ENCODE results near the gene EFHD2.

DNA sequence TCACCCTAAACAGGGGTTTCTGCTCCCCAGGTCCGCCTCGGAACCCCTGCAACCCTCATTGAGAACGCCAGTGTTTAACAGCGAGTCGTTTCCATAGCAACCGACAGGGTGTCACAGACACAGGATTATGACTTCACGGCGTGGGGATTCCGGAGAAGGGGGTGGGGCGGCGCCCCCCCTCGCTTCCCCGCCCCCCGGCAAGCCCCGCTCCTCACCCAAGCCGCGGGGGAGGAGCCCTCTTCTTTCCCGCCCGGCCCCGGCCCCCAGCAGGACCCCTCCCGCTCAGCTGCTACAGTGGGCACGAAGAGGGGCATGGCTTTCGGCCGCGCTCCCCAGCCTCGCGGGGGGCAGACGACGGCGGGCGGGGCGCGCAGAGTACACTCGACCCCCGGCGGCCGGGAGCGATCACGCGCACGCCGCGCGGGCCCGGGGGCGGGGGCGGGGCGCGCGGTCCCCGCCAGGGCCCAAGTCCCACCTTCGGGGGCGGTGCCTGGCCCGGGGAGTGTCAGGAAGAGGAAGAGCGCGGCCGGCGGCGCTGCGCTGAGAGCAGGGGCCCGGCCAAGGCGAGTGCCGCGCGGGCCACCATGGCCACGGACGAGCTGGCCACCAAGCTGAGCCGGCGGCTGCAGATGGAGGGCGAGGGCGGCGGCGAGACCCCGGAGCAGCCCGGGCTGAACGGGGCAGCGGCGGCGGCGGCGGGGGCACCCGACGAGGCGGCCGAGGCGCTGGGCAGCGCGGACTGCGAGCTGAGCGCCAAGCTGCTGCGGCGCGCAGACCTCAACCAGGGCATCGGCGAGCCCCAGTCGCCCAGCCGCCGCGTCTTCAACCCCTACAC, at the start of gene EFHD2:
- TF ChIP-seq, protein P1, sequence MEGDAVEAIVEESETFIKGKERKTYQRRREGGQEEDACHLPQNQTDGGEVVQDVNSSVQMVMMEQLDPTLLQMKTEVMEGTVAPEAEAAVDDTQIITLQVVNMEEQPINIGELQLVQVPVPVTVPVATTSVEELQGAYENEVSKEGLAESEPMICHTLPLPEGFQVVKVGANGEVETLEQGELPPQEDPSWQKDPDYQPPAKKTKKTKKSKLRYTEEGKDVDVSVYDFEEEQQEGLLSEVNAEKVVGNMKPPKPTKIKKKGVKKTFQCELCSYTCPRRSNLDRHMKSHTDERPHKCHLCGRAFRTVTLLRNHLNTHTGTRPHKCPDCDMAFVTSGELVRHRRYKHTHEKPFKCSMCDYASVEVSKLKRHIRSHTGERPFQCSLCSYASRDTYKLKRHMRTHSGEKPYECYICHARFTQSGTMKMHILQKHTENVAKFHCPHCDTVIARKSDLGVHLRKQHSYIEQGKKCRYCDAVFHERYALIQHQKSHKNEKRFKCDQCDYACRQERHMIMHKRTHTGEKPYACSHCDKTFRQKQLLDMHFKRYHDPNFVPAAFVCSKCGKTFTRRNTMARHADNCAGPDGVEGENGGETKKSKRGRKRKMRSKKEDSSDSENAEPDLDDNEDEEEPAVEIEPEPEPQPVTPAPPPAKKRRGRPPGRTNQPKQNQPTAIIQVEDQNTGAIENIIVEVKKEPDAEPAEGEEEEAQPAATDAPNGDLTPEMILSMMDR (IDR thresholded peaks at IDR 0.05; ENCODE audit: low read depth, low read length) = no peak
- no peak for TF ChIP-seq EZH2phosphoT487 (IDR thresholded peaks at IDR 0.05; ENCODE audit: low read depth)

All from OCI-LY3 (cell line).